OCI-M2 (cell line): ENCODE results near the gene LHPP.
"Not testable (repeated sequence)": the region's sequence is repeated elsewhere in the genome, so short reads cannot be mapped to it uniquely, and the experiment has no call there.

ENCODE experiments used
- DNase-seq: peaks from one replicate; lab custom pipeline; 2025; ENCODE audit not compliant: unreplicated experiment; lab: John Stamatoyannopoulos, UW

LHPP gene

GRCh38 chr10:124461642-124462347 lies at the start of gene LHPP:
Gene LHPP, plus strand, starts transcription at chr10:124461823. Its CDS starts 40 bp downstream, at chr10:124461863.
- DNase-seq = no peak

GRCh38 chr10:124414076-124414475 lies 47.5 kb upstream of the LHPP start:
- DNase-seq = no peak

GRCh38 chr10:124415210-124415609 lies 46.4 kb upstream of the LHPP start:
- DNase-seq = no peak

DNA sequence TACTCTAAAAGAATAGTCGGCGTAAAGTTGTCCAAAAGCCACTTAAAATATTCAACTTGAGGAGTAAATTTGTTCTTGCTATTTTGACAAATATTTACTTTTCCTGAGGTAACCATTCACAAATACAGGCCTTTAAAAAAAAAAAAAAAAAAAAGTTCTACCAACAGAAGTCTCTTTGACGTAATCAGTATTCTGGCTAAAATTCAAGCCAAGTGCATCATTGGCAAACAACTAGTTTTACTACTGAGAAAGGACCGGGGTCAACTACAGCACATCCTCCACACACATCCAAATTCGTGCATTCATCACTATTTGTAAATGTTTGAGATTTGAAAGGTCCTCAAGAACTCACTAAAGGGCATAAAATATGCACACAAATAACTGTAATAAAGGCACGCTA lies 44.9 kb upstream of the LHPP start:
- no peak for DNase-seq

GRCh38 chr10:124417895-124418725 lies 43.5 kb upstream of the LHPP start:
- DNase-seq = no peak

DNA sequence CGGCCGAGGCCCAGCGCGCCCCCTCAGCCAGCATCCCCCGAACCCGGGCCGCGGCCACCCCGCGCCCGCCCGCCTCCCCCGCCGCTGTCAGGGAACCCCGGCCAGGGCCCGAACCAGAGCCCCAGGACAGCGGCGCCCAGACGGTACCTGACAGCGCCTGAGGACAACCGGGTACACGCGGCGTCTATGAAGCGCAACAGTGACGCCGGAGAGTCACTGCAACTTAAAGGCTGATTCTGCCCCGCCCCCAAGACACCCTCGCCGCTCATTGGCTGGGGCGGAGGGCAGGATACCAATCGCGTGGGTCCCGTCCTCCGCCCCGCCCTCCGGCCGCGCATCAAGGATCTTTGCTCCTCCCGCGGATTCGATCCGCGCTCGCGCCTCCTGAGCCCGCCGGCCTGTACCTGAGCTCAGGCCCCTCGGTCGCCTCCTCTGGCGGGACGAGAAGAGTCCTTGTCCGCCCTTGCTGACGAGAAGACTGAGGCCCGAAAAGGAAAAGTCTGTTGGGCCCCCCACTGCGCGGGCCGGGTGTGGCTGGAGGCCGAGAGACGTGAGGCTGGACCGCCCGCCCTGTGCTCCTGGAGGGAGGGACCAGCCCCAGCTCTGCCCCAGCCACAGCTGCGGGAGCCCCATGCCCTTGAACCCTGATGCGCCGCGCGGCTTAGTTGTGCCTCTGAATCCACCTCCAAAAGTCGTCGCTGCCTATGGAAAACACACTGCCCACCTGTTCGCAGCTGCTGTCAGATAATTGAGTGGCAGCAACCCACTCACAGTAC lies 42.7 kb upstream of the LHPP start, which contains the start of gene OAT:
TSS of gene OAT (minus strand) at position 198 of the 776 bp plus-strand sequence. CDS start 6,752 bp downstream, outside the sequence.
- DNase-seq = peak; percentile 37

DNA sequence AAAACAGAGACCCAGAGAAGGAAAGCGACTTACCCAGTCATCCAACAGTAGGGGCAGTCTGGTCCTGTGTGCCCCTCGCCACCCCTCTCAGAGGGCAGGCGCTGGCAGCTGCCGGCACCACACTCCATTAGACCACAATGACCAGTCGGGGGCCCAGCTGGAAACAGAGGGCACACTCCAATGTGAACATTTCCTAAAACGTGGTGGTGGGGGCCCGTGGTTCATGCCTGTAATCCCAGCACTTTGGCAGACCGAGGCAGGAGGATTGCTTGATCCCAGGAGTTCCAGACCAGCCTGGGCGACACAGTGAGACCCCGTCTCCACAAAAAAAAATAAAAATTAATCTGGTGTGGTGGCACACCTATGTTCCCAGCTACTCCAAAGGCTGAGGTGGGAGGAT lies 42.0 kb upstream of the LHPP start:
- DNase-seq = no peak

DNA sequence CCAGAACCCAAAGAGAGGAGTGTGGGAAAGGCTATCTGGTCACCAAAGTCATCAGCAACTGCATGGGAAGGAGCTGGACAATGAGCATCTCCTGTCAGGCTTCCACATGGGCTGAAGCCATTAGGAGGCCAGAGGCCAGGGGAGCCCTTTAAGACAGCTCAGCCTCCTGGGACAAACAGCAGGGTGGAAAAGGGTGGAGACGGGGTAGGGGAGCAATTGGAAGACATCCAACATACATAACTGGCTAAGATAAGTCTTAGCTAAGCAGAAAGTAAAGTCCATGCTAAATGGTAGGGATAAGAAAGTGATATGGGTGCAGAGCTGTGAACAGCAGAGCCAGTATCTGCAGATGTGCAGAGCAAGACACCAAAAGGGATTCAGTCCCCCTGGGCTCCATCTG lies 41.4 kb upstream of the LHPP start:
- no peak for DNase-seq

- no peak for DNase-seq
These were observed 38.9 kb upstream of the LHPP start for GRCh38 chr10:124422742-124423141.

GRCh38 chr10:124423813-124424212 lies 37.8 kb upstream of the LHPP start:
- no peak for DNase-seq

GRCh38 chr10:124425227-124425962 lies 36.2 kb upstream of the LHPP start:
- DNase-seq = no peak

DNA sequence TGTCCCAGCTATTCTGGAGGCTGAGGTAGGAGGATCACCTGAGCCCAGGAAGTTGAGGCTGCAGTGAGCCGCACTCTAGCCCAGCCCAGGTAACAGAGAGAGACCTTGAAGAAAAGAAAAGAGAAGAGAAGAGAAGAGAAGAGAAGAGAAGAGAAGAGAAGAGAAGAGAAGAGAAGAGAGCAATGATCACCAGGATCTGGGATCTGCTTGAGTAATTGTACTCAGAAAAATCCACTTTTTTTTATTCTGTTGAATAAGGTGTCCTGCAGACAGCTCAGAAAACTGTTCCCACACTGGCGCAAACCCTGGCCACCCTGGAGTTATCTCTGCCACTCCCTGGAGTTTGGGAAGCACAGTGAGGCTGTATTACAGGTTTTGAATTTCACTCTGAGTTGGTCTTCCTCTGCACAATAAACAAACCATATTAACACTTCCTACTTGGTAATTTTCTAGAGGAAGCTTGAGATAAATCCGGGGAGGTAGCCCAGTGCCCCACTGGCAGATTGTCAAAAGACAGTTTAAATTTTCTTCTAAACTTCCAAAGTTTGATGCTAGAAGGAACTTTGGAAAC lies 33.3 kb upstream of the LHPP start:
- no peak for DNase-seq

- DNase-seq = no peak
These were observed 32.0 kb upstream of the LHPP start for GRCh38 chr10:124429576-124429975.

DNA sequence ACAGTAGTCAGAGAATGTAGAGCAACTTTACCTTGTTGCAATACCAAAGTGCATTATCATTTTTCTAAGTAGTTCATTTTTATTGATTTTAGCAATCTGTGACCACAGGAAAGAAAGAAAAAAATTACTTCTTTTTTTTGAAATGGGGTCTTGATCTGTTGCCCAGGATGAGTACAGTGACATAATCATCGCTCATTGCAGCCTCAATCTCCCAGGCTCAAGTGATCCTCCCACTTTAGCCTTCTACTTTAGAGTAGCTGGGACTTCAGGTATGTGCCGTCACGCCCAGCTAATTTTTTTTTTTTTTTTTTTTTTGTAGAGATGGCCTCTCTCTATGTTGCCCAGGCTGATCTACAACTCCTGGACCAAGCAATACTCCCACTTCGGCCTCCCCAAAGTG lies 31.5 kb upstream of the LHPP start:
- no peak for DNase-seq

DNA sequence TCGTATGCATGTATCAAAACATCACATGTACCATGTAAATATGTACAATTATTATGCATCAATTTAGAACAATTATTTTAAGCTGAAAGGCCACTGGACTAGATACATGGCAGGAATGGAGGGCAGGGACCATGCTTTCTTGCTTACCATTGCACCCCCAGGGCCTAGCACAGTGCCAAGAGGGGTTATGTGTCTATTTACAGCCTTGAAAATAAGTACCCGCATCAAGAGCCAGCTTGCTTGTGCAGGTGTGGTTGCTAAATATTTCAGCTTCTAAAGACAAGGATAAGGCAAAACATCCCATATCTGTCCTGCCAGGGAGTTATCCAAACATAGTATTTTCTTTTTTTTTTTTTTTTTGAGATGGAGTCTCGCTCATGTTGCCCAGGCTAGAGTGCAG lies 28.2 kb upstream of the LHPP start:
- DNase-seq = no peak

- not testable (repeated sequence) for DNase-seq
These were observed 25.9 kb upstream of the LHPP start for GRCh38 chr10:124435683-124436082.

GRCh38 chr10:124436191-124436638 lies 25.4 kb upstream of the LHPP start:
- DNase-seq = no peak

GRCh38 chr10:124441694-124442093 lies 19.9 kb upstream of the LHPP start:
- DNase-seq = not testable (repeated sequence)

DNA sequence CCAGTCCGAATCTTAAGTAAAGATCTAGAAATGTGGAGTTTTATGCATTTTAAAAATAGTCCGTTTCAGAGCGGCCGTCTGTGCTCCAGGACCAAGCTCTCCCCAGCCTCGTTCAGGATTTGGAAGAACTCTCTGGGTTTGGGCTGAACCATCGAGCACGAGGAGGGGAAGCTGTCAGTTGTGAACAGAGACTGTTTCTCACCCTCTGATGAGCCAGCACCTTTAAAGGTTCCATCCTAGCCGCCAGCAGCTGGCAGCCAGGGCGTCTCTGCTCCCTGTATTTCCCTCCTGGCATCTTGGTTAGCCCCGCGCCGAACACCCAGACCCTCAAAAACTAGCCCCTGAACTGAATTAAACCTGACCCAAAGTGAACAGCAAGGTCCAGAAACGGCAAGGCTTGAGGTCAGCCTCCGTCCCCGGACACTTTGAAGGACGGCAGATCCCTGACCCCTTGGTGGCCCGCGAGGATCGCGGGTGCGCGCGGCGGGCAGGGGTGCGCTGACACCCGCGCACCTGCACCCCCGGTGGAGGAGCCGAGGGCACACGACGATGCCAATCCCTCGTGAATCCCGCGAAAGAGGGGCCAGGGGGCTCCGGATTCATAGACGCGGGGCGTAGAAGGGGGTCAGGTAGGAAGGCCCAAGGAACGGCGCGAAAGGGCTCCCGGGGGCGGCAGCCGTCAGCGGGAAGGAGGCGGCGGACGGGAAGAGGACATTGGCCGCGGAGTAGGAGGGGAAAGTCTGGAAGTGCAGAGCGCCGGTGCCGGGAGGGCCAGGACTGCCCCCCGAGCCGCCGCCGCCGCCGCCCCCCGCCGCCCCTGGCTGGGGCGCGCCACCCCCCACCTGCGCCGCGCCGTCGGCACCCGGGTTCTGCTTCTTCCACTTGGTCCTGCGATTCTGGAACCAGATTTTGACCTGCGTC lies 14.5 kb upstream of the LHPP start:
- DNase-seq = no peak
